Mesenchymal stem cell (in vitro differentiated cells and primary cell): ENCODE measurements around the gene ZBTB49.
A peak's percentile ranks its signal among the peaks of the same experiment; 100 is the strongest.

Source experiments
- DNase-seq: peaks from one replicate; pipeline ENCODE4 v3.0.0-alpha.2; 2013
- H2AFZ ChIP-seq: one replicate; pipeline ENCODE4 v1.6.1; 2013; ENCODE audit warnings: low read depth, mild to moderate bottlenecking, control low read depth, inconsistent platforms, low read length, moderate library complexity
- H2AK5ac ChIP-seq: 2 replicates; pipeline ENCODE4 v1.6.1; 2013; ENCODE audit warnings: low read length, moderate library complexity, mild to moderate bottlenecking, inconsistent platforms; ENCODE audit not compliant: severe bottlenecking
- H2BK120ac ChIP-seq: one replicate; pipeline ENCODE4 v1.6.1; 2013; ENCODE audit warnings: low read depth, mild to moderate bottlenecking, inconsistent platforms, low read length, moderate library complexity
- H2BK12ac ChIP-seq, 2 experiments: one replicate each; pipeline ENCODE4 v1.6.1; 2013; ENCODE audit warnings: inconsistent platforms in 2 of 2, low read length in 2 of 2, mild to moderate bottlenecking in 2 of 2, moderate library complexity in 2 of 2, control low read depth in 1 of 2
- H2BK15ac ChIP-seq: one replicate; pipeline ENCODE4 v1.6.1; 2013; ENCODE audit warnings: mild to moderate bottlenecking, low read depth, inconsistent platforms; ENCODE audit not compliant: poor library complexity, severe bottlenecking
- H2BK5ac ChIP-seq: 2 replicates; pipeline ENCODE4 v1.6.1; 2013; ENCODE audit warnings: low read depth, mild to moderate bottlenecking, low read length, control low read depth, inconsistent platforms; ENCODE audit not compliant: poor library complexity, severe bottlenecking
- H3K14ac ChIP-seq, 2 experiments: one replicate each; pipeline ENCODE4 v1.6.1; 2013; ENCODE audit warnings: inconsistent platforms in 2 of 2, low read length in 2 of 2, control low read depth in 1 of 2, mild to moderate bottlenecking in 1 of 2, moderate library complexity in 1 of 2
- H3K18ac ChIP-seq, 2 experiments: one replicate each; pipeline ENCODE4 v1.6.1; 2013; ENCODE audit warnings: inconsistent platforms in 2 of 2, low read length in 2 of 2, control low read depth in 1 of 2, low read depth in 1 of 2, mild to moderate bottlenecking in 1 of 2
- H3K23ac ChIP-seq, 2 experiments: one replicate each; pipeline ENCODE4 v1.6.1; 2013; ENCODE audit warnings: inconsistent platforms in 2 of 2, low read length in 2 of 2, mild to moderate bottlenecking in 2 of 2, moderate library complexity in 2 of 2, control low read depth in 1 of 2
- H3K27ac ChIP-seq: 2 replicates; pipeline ENCODE4 v1.5.1; 2013; ENCODE audit warnings: mild to moderate bottlenecking, moderate library complexity, low read length, control low read depth, inconsistent platforms; ENCODE audit not compliant: poor library complexity, severe bottlenecking
- H3K27me3 ChIP-seq, 2 experiments: 2 replicates each; pipeline versions ENCODE4 v1.6.1 to v1.7.0; 2013; ENCODE audit warnings: low read length in 2 of 2, mild to moderate bottlenecking in 2 of 2, moderate library complexity in 2 of 2, control low read depth in 1 of 2, inconsistent platforms in 1 of 2; ENCODE audit not compliant: control insufficient read depth in 1 of 2, insufficient read depth in 1 of 2
- H3K36me3 ChIP-seq, 2 experiments: 2 replicates each; pipeline versions ENCODE4 v1.6.1 to v1.7.0; 2013; ENCODE audit warnings: low read length in 2 of 2, control low read depth in 1 of 2, inconsistent platforms in 1 of 2, low read depth in 1 of 2, mild to moderate bottlenecking in 1 of 2; ENCODE audit not compliant: insufficient read depth in 2 of 2, control insufficient read depth in 1 of 2
- H3K4ac ChIP-seq, 2 experiments: one replicate each; pipeline ENCODE4 v1.6.1; 2013; ENCODE audit warnings: inconsistent platforms in 2 of 2, low read length in 2 of 2, mild to moderate bottlenecking in 2 of 2, moderate library complexity in 2 of 2, control low read depth in 1 of 2, low read depth in 1 of 2
- H3K4me1 ChIP-seq: 2 replicates; pipeline ENCODE4 v1.6.1; 2013; ENCODE audit warnings: low read depth, low read length, control low read depth; ENCODE audit not compliant: control insufficient read depth, insufficient read depth
- H3K4me2 ChIP-seq: 2 replicates; pipeline ENCODE4 v1.6.1; 2013; ENCODE audit warnings: low read length, mild to moderate bottlenecking, inconsistent platforms; ENCODE audit not compliant: poor library complexity, severe bottlenecking
- H3K4me3 ChIP-seq, 2 experiments: 2 replicates each; pipeline versions ENCODE4 v1.5.1 to v1.7.0; 2013; ENCODE audit warnings: low read length in 2 of 2, mild to moderate bottlenecking in 2 of 2, control low read depth in 1 of 2, low read depth in 1 of 2; ENCODE audit not compliant: insufficient read depth in 1 of 2
- H3K79me1 ChIP-seq: replicated peaks from 2 replicates; pipeline ENCODE4 v1.6.1; 2013; ENCODE audit warnings: mild to moderate bottlenecking, control low read depth, low read length, inconsistent platforms; ENCODE audit not compliant: poor library complexity, severe bottlenecking
- H3K9ac ChIP-seq: 2 replicates; pipeline ENCODE4 v1.7.0; 2013; ENCODE audit warnings: mild to moderate bottlenecking, low read length, moderate library complexity
- H3K9me3 ChIP-seq: 2 replicates; pipeline ENCODE4 v1.7.0; 2013; ENCODE audit warnings: mild to moderate bottlenecking, low read length; ENCODE audit not compliant: control insufficient read depth
- H4K8ac ChIP-seq: one replicate; pipeline ENCODE4 v1.6.1; 2013; ENCODE audit warnings: inconsistent platforms, mild to moderate bottlenecking, low read length, moderate library complexity
- H4K91ac ChIP-seq: one replicate; pipeline ENCODE4 v1.6.1; 2013; ENCODE audit warnings: mild to moderate bottlenecking, low read length, inconsistent platforms
- WGBS: methylation state at CpG from one replicate; pipeline ENCODE4 v1.1.7; 2013; ENCODE audit warnings: mixed read lengths; 5-methylcytosine and 5-hydroxymethylcytosine counted together

ZBTB49 gene

GRCh38 chr4:4269331-4269731 lies 20.7 kb upstream of the ZBTB49 start:
- no peak overlapping the region for H3K4me3 ChIP-seq
- H3K18ac ChIP-seq: no peak overlapping the region
- peak overlapping the region; percentile 34 for H2BK15ac ChIP-seq
- H2BK5ac ChIP-seq: no peak overlapping the region
- no peaks in the 10 kb centered on the region for H3K4me1 ChIP-seq
- H3K79me1 ChIP-seq: peaks cover 2% of the 10 kb centered on the region
- H2BK12ac ChIP-seq: peak overlapping the region in 1 of 2 experiments; percentile 9
- H2BK120ac ChIP-seq: no peak overlapping the region
- 97% methylated on average over 8 of the region's 11 CpGs for WGBS
- H3K9me3 ChIP-seq: no peaks in the 10 kb centered on the region
- no peak overlapping the region for H4K8ac ChIP-seq
- peak overlapping the region; percentile 58 for H4K91ac ChIP-seq
- no peaks in the 10 kb centered on the region for H3K27me3 ChIP-seq
- H2AFZ ChIP-seq: no peak overlapping the region
- H3K4me2 ChIP-seq: no peak overlapping the region
- no peak overlapping the region for H3K27ac ChIP-seq
- no peak overlapping the region for H2AK5ac ChIP-seq
- H3K9ac ChIP-seq: no peak overlapping the region
- H3K36me3 ChIP-seq: peaks cover 26 to 59% of the 10 kb centered on the region in 2 experiments
- H3K4ac ChIP-seq: no peak overlapping the region
- no peak overlapping the region for H3K23ac ChIP-seq
- DNase-seq: no peak
- no peak overlapping the region for H3K14ac ChIP-seq

GRCh38 chr4:4269856-4270255 lies 20.2 kb upstream of the ZBTB49 start:
- H3K4me2 ChIP-seq: no peak overlapping the region
- H3K23ac ChIP-seq: no peak overlapping the region

GRCh38 chr4:4270529-4270928 lies 19.5 kb upstream of the ZBTB49 start:
- DNase-seq: no peak
- H3K4ac ChIP-seq: no peak overlapping the region
- H3K9ac ChIP-seq: no peak overlapping the region
- H3K4me1 ChIP-seq: no peaks in the 10 kb centered on the region
- H3K23ac ChIP-seq: no peak overlapping the region
- H2AK5ac ChIP-seq: no peak overlapping the region
- H2BK15ac ChIP-seq: no peak overlapping the region
- H3K79me1 ChIP-seq: peaks cover 2% of the 10 kb centered on the region
- H3K14ac ChIP-seq: no peak overlapping the region
- H3K18ac ChIP-seq: no peak overlapping the region
- no peak overlapping the region for H2BK120ac ChIP-seq
- H3K27ac ChIP-seq: no peak overlapping the region
- WGBS: 81% methylated on average over 3 of the region's 4 CpGs
- H3K4me2 ChIP-seq: no peak overlapping the region
- no peak overlapping the region for H3K4me3 ChIP-seq
- H2BK5ac ChIP-seq: no peak overlapping the region
- peaks cover 28 to 71% of the 10 kb centered on the region in 2 experiments for H3K36me3 ChIP-seq
- H3K9me3 ChIP-seq: no peaks in the 10 kb centered on the region
- no peaks in the 10 kb centered on the region for H3K27me3 ChIP-seq
- H2AFZ ChIP-seq: no peak overlapping the region
- H2BK12ac ChIP-seq: no peak overlapping the region
- H4K91ac ChIP-seq: no peak overlapping the region
- H4K8ac ChIP-seq: no peak overlapping the region

More at GRCh38 chr4:4269856-4270255, 20.2 kb upstream of the ZBTB49 start:
- no peak overlapping the region for H4K8ac ChIP-seq
- no peak overlapping the region for H4K91ac ChIP-seq
- no peak overlapping the region for H3K27ac ChIP-seq
- no peak overlapping the region for H2AFZ ChIP-seq
- H2BK5ac ChIP-seq: no peak overlapping the region
- no peak overlapping the region for H3K14ac ChIP-seq
- no peak overlapping the region for H3K18ac ChIP-seq
- peak; percentile 39 for DNase-seq
- 40% methylated on average over 3 of the region's 4 CpGs for whole genome bisulfite sequencing
- H3K27me3 ChIP-seq: no peaks in the 10 kb centered on the region
- H2BK120ac ChIP-seq: no peak overlapping the region
- H3K36me3 ChIP-seq: peaks cover 28 to 64% of the 10 kb centered on the region in 2 experiments
- H3K9me3 ChIP-seq: no peaks in the 10 kb centered on the region
- H3K4me1 ChIP-seq: no peaks in the 10 kb centered on the region
- H3K79me1 ChIP-seq: peaks cover 2% of the 10 kb centered on the region
- no peak overlapping the region for H3K9ac ChIP-seq
- no peak overlapping the region for H2BK12ac ChIP-seq
- peak overlapping the region; percentile 4 for H2BK15ac ChIP-seq
- H3K4me3 ChIP-seq: no peak overlapping the region
- no peak overlapping the region for H2AK5ac ChIP-seq
- no peak overlapping the region for H3K4ac ChIP-seq

GRCh38 chr4:4271912-4272311 lies 18.1 kb upstream of the ZBTB49 start:
- no peak overlapping the region for H2BK5ac ChIP-seq

More at GRCh38 chr4:4271912-4272311, 18.1 kb upstream of the ZBTB49 start:
- Histone ChIP-seq H2BK120ac (no peak overlapping the region), H3K27ac (no peak overlapping the region), H3K9me3 (no peaks in the 10 kb centered on the region), H3K79me1 (peaks cover 5% of the 10 kb centered on the region), H3K4me3 (no peak overlapping the region), H3K9ac (no peak overlapping the region), H2BK12ac (no peak overlapping the region), H3K18ac (no peak overlapping the region), H3K14ac (no peak overlapping the region), H3K36me3 (peaks cover 33 to 72% of the 10 kb centered on the region in 2 experiments), H3K27me3 (no peaks in the 10 kb centered on the region), H3K4me1 (no peaks in the 10 kb centered on the region), H3K4me2 (no peak overlapping the region), H4K8ac (no peak overlapping the region), H2AFZ (no peak overlapping the region), H2BK15ac (no peak overlapping the region), H3K23ac (no peak overlapping the region), H3K4ac (no peak overlapping the region), H4K91ac (no peak overlapping the region), H2AK5ac (no peak overlapping the region)
- WGBS: 95% methylated on average over 8 of the region's 10 CpGs
- peak; percentile 24 for DNase-seq
